Smooth muscle cell of the brain vasculature (primary cell): ENCODE measurements around the gene CACNG4.

Experiments
- DNase-seq: peaks from one replicate; pipeline ENCODE4 v3.0.0-alpha.2; 2012; ENCODE audit warnings: low read depth, low spot score

CACNG4 gene

DNA sequence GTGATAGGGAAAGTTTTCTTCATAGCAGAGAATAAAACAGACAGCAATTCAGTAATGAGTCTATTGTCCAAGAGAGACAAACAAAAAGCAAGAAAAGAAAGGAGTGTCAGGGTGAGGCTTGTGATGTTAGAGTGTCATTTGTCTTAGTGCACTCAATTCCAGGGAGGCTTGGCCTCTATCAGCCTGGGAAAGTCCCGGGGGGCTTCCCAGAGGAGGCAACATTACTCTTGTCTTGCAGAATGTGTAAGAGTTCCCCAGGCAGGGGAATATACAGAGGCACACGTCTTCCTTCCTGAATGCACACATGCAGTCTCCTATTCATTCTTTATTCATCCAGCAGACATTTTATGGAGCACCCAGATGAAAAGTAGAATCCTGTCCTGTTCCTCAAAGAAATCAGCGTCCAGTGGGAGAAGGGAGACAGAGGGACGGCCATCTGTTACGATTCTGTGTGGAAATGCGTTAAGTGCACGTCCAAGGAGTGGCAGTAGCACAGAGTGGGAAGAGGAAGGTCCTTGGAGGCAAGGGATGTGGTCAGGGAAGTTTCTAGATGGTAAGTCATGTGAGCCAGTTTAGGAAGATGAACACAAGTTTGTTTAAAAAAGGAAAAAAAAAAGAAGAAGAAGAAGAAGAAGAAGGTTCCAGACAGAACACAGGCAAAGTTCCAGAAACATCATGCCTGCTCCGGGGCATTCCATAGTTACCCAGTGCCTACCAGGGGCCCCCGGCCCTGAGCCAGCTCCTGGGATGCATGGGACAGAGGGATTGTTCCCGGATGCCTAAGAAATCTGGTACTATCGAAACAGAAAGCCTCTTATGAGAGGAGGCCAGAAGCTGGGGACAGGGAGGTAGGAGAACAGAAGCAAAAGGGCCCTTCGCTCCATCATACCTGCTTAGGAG lies 21.1 kb downstream of the CACNG4 start:
- DNase-seq = no peak

DNA sequence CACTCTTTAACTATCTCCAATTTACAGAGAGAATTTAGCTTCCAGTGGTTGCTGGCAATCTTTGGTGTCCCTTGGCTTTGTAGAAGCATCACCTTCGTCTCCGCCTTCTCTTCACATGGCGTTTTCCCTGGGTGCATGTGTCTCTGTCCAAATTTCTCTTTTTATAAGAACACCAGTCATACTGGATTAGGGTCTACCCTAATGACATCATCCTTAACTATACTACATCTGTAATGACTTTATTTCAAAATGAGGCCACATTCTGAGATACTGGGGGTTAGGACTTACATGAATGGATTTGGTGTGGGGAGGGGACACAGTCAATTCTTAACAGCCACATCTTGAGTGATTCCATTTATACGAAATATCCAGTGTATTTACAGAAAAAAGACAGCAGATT lies 22.2 kb downstream of the CACNG4 start:
- no peak for DNase-seq

DNA sequence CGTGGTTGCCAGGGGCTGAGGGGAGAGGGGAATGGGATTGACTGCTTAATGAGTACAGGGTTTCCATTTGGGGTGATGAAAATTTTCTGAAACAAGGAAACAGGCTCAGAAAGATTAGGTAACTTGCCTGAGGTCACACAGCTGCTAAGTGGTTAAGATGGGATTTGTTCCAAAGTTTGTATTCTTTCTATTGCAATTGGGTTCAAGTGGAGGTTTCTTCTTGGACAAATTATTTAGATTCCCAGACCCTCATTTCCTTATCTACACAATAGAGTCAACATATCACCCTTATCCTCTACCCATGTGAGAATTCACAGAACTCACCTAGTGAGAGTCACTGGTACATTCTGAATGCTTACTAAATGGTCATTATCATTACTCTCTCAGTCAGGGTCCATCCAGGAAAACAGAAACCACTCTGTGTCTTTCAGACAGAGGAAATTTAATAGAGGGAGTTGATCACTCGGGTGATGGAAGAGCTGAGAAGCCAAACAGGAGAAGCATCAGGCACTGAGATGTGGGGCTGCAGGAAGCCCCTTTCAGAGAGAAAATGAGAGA lies 22.6 kb downstream of the CACNG4 start:
- DNase-seq = no peak

DNA sequence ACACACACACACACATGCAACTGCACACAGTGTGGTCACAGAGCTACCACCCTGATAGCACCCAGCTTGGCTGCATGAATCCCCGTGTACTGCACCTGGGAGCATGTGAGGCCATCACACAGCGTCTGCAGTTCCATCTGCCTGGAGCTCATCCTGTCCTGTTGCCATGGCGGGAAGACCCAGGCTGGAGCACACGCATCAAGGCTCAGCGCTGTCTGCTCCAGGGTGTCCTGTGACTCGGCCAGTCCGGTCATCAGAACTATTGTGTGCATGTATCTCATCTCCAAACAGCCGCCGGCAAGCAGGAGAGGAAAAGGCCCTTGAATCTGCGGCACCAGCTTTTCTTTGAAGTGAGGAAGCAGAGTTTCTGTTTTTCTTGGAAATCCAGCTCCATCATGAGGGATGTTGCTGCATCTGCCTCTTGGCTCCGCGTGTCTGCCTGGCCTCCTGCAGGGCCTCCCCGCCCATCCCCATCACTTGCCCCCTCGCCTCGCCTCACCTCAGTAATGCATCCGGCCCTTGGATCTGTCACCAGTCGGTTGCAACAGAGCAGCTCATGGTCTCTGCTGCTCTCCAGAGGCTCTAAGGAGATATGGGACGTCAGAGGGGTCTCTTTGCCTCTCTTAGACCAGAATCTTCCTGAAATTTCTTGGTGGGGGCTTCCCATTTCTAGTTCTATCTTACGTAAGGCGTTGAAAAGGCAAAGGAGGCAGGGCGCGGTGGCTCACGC lies 23.7 kb downstream of the CACNG4 start:
- DNase-seq = no peak

DNA sequence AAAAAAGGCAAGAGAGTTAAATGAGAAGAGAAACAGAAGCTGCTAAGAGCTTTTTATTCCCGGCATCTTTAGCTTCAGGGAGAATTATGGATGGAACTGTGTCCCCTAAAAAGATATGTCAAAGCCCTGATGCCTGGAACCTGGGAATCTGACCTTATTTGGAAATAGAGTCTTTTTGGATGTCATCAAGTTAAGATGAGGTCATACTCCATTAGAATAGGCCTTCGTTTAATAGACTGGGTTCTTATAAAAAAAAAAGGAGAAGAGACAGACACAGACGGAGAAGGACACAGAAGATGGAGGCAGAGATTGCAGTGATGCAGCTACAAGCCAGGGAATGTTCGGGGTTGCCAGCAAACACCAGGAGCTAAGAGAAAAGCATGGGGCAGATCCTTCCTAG lies 24.6 kb downstream of the CACNG4 start:
- DNase-seq = no peak

DNA sequence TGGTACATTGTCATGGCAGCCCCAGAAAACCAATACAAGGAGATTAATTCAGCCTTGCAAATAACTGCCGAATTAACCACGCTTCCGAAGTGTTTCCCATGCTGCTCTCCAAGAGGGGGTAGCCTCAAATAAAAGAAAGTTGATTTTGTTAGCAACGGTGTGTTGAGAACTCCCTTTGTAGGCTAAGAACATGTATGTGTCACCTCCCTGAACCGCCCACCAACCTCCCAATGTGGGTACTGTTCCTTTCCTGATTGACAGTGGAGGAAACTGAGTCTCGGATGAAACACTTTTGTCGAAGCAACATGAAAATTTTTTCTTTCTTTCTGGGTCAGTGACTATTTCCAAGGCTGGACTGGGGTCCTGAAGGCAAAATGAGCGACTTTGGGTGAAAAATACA lies 25.1 kb downstream of the CACNG4 start:
- DNase-seq = no peak

DNA sequence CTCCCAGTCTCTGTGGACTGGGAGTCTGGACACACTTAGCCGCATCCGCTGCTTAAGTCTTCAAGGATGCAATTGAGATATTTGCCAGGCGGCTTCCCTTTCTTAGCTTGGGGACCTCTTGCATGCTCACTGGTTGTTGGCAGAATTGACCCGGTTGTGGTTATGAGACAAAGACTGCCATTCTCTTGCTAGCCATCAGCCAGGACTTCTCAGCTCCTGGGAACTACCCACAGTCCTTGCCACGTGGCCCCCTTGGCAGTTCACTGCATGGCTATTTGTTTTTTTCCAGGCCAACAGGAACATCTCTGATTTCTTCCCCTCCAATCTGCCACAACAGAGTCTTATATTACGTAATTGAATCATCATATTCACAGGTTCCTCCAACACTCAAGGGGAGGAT lies 25.5 kb downstream of the CACNG4 start:
- no peak for DNase-seq

DNA sequence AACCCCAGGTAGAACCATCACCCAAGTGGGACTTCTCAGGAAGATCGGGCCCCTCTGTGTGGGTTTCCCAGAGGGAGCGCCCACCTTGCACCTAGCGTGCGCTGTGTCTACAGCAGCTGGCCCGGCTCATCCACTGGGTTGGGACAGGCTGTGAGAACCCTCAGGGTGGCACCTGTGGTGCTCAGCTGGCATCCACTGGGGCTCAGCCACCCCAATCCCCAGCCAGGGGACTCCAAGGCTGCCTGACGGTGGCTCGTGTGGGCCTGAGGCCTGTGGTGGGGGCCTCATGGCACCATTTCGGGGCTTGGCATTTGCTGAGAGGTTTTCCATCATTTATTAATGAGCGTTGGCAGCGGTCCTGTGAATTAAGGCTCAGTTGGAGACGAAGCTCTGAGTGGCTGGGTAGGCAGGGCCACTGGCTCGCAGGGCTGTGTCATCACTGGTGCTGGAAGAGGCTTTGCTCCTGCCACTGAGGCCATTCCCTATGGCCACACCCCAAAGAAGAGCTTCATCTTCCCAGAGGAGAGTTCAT lies 28.5 kb downstream of the CACNG4 start:
- DNase-seq = no peak

DNA sequence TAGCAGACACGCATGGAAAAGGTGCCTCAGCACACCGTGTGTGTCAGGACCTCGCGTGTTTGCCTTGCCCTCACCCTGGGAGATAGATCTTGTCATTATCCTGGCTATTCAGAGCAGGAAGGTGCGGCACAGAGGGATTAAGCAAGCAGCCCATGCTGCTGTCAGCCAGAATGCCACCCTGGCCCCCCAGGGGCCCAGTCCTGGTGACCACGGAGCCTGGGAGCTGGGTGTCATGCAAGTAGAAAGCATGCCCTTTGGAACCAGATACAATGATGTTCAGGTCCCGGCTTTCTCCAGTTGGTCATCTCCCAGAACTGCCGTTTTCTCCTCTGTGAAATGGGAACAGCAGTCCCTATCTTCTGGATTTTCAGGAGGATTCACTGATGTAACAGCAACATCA lies 29.9 kb downstream of the CACNG4 start:
- DNase-seq = no peak

DNA sequence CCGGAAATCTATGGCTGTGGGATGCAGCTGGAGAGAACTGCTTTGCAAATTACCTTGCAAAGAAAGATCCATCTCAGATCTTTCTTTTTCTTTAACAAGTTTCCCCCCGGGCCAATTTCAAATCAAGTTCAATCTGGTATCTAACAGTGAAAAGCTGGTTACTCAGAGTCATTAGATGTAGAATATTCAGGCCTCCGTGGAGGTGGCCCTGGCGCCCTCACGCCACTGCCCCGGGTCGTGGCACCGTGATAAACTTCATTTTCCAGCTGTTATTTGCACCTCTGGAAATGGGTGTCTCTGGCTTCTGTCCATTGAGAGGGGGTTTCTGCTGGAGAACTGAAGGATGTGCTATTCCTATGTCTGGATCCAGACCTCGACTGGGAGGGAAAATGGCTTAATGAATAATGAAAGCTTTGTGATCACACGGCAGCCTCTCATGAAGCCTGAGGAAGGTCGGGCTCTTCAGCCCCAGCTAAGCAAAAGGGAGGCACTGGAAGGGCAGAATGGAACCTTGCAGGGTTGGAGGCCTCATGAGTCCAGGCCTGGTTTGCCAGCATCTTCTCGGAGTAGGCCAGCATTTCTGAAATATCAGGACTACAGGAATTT lies 30.5 kb downstream of the CACNG4 start:
- no peak for DNase-seq

DNA sequence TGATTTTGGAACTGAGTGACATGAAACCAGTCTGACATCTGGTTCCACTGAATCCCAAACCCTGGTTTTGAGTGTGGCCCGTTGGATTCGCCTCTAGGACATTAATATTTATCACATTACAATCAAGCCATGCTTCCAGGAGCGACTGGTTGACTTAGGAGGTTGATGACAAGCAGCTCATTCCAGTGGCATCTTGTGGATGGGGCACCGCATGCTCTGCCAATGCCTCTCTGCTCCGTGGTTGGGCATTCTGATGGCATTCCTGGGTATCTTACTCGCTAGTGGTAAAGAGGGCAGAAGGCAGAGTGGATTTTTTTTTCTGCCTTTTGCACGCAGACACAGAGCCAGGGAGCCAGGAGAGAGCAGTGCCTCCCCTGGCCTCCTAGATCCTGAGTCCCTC lies 31.4 kb downstream of the CACNG4 start:
- no peak for DNase-seq

DNA sequence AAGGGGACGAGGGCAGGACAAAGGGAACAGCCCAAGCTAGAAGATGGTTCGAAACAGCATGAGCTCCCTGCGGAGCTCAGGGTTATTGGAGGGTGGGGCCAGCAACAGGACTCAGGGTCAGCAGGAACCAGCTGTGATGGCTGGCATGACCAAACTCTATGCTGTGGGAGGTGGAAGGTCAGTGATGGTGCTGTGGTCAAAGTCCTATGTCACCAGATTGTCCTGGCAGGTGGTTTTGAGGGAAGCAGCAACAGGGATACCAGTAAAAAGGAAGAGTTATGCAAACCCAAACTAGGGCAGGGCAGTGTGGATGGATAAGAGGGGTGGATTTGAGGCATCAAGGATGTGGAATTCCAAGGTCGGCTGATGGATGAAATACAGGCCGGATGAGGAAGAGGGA lies 32.4 kb downstream of the CACNG4 start:
- DNase-seq = no peak

DNA sequence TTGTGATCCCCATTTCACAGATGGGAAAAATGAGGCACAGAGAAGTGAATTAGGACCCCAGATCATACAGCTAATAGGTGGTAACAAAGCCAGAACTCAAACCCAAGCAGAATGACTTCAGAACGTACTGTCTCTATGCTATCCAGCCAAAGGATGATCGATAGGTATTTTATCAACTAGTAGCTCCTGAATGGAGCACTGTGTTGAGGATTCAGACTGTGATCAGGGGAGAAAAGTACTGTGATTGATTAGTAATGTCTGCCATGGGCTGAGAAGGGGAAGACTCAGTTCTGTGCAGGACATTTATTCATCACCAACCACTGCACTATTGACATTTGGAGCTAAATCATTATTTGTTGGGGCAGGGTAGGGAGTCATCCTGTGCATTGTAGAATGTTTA lies 38.7 kb downstream of the CACNG4 start:
- DNase-seq = no peak

DNA sequence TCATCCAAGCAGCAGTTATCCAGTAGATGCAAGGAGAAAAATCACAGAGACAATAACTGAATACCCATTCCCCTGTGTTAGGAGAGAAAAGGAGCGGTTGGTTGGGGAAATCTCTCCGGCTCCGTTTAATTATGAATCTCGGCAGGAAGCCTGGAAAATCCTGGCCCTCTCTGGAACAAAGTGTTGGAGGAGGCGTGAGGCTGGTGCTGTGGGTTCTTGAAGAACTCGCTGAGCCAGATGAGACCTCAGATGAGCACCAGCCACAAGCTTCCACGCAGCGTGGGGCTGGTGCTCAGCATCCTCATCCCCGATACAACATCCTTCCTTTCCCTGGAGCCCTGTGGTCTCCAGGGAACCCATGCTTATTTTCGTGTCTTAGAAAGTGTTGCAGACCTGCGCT lies 39.7 kb downstream of the CACNG4 start:
- DNase-seq = no peak

DNA sequence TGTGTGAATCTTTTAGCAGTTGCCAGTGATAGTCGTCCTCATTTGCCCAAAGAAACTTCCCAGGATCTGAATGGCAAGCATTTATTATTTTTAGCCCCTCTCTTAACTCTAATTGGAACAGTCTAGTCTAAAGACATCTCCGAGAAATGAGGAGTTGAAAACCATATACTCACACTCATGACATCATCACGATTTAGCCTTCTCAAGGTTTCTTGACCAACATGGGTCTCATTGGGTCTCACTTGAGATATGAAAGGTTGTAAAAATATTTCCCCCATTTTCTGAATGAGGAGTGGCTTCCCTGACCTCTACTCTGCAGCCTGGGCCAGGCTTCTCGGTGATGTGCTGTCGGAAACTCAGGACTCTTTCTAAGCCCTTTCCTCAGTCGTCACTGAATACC lies 42.8 kb downstream of the CACNG4 start:
- no peak for DNase-seq

DNA sequence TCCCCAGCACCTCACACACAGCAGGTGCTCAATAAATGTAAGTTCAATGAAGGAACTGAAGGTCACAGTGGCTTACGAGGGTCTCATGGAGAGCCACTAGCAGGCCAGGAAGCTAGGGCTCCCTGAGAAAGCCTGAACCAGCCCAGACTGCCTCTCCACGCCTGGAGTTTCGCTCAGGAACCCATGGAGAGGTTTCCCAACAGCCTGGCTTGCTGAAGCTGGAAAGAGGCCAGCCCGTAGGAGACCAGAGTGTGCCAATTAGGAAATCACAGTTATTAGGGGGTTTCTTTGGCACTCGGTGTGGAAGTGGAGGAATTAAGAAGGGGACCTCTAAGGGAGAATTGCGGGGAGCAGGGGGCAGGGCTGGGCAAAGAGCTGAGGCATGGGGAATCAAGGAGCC lies 43.6 kb downstream of the CACNG4 start:
- no peak for DNase-seq

DNA sequence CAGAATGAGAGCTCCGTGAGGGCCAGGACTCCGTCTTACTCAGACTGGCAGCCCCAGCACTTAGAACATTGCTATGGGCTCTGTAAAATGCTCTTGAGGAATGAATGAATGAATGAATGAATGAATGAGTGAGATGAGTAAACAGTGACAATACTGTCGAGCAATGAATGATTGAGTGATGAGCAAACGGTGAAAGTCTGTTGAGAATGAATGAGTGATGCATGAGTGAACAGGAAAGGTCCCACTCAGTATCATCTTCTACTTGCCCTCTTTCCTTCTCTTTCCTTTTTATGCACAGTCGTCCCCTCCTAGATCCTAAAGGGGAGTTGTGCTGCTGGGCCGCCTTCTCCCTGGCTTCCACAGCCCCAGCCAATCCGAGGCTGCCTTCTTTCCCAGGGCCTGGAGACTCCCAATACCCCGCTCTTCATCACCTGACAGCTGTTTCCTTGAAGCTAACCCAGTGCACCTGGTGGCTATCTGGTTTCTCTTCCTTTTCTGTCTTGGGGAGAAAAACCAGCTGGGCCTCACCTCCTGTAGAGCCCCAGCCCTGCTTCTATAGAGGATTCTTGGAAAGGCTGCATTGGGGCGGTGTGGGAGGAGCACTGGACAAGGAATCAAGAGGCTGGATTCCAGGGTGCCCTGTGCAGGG lies 47.1 kb downstream of the CACNG4 start:
- no peak for DNase-seq

DNA sequence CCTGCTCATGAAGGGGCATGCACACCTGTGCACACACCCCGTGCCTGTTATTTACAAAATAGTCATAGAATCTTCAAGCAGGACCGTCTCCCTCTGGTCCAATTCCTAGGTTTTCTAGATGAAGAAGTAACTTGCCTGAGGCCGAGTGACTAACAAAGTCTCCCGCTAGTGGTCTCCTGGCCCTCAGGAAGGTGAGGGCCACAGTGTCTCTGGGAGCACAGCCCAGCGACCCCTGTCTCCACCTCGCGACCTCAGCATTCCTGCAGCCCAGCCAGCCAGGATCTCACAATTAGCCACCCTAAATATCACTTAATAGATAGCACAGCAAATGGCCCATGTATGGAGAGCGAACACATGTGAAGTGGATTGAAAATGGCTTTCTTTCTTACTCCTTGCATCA lies 49.4 kb downstream of the CACNG4 start:
- DNase-seq = no peak

DNA sequence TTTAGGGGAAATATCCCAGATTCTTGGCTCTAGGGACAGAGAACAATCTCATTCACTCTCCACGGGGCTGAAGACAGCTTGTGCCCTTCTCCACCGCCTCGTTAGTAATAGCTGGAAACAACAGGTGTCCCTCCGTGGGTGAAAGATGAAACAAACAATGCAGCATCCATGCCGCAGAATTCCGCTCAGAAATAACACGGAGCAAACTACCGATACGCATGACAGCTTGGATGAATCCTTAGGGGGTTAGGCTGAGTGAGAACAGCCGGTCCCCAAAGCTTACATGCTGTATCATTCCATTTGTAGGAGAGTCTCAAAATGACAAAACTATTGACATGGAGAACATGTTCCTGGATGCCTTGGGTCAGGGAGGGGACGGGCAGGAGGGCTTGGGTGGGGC lies 50.5 kb downstream of the CACNG4 start:
- DNase-seq = no peak

DNA sequence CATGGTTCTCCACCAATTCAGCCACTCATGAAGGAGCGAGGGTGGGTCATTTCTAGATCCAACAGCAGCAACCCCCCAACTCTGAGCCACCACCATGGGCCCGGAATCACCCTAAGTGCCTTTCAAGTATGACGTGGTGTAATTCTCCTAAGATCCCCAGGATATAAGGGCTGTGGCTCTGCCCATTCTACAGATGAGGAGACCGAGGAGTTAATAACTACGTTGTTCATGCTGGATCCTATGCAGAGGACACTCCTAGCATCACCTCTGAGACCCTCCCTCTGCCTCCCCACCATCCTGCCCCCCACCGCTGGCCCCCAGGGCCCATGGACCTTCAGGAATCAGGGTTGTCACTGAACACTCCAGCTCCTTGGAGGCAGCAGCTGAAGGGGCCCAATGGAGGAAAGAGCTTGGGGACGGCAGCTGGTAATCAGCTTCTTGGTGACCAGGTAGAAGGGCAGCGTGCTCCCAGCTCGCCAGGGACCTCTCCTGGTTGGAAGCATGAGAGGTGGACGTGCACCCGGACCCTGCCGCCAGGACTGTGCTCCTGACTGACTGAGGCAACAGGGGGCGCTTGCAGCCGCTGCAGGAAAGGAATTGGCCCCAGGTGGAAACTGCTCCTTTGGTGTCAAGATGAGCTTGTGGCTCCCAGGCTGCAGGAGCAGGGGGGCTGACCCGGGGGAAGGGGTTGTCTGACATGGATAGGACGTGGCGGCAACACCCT lies 51.7 kb downstream of the CACNG4 start:
- no peak for DNase-seq

DNA sequence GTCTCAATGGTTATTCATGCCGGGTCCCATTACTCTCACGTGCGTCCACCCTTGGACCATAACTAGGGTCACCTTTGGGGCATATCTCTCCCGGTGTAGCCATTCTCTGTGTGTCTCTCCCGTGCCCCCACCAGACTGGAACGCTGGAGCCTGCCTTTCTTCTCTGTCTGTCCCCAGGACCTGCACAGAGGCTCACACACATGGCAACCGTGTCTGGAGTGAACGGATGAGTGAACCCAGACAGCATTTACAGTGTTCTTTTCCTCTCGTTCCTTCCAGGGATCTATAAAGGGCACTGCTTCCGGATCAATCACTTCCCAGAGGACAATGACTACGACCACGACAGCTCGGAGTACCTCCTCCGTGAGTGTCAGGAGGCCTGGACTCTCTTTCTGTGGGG lies 53.4 kb downstream of the CACNG4 start:
- DNase-seq = no peak
